K562 (cell line): ENCODE results near the gene BCAS4. TPM values are rescaled to one million over a fixed set of nuclear protein-coding genes. Genes with fewer than 3 reads are reported as not detected.

ENCODE experiments used
- ATF3 ChIP-seq, 2 experiments: fragments of 450-650 bp in 1 of 2; sonication (generic) in 1 of 2; formaldehyde crosslinking in 1 of 2; IDR thresholded peaks in 1 of 2; conservative IDR thresholded peaks in 1 of 2; 2 replicates each; pipeline versions ENCODE4 v1.6.1 to v1.8.1; 2016 to 2023; ENCODE audit warnings: mild to moderate bottlenecking in 2 of 2, moderate library complexity in 2 of 2, inconsistent platforms in 1 of 2, missing genetic modification reagents in 1 of 2
- FOS ChIP-seq: IDR thresholded peaks from 3 replicates; pipeline ENCODE4 v1.6.1; 2011; ENCODE audit not compliant: insufficient read length; ENCODE audit errors: extremely low read depth
- HES1 ChIP-seq: fragments of 450-650 bp; IDR thresholded peaks from 2 replicates; pipeline ENCODE4 v1.6.1; 2016; ENCODE audit warnings: low read depth, mild to moderate bottlenecking, moderate library complexity
- MEIS2 ChIP-seq: fragments of 450-650 bp; IDR thresholded peaks from 2 replicates; pipeline ENCODE4 v1.6.1; 2014; ENCODE audit warnings: mild to moderate bottlenecking; ENCODE audit not compliant: partially characterized antibody
- NCOA1 ChIP-seq: fragments of 450-650 bp; IDR thresholded peaks from 2 replicates; pipeline ENCODE4 v1.6.1; 2016; ENCODE audit warnings: low read depth
- NR0B1 ChIP-seq: fragments of 450-650 bp; IDR thresholded peaks from one replicate; pipeline ENCODE4 v1.6.1; 2018; ENCODE audit warnings: mild to moderate bottlenecking, moderate library complexity; ENCODE audit not compliant: partially characterized antibody
- NR2F6 ChIP-seq: fragments of 450-650 bp; formaldehyde crosslinking; IDR thresholded peaks from 2 replicates; pipeline ENCODE4 v1.4.0; 2020; ENCODE audit warnings: mild to moderate bottlenecking
- STAT6 ChIP-seq: sonication (generic); formaldehyde crosslinking; IDR thresholded peaks from 2 replicates; pipeline ENCODE4 v1.8.1; 2023; ENCODE audit warnings: mild to moderate bottlenecking, missing genetic modification reagents
- TFE3 ChIP-seq: fragments of 450-650 bp; formaldehyde crosslinking; IDR thresholded peaks from 2 replicates; pipeline ENCODE4 v1.4.0; 2020; ENCODE audit warnings: mild to moderate bottlenecking, mixed read lengths
- ZBTB2 ChIP-seq: fragments of 450-650 bp; IDR thresholded peaks from 2 replicates; pipeline ENCODE4 v1.6.1; 2016; ENCODE audit warnings: antibody characterized with exemption
- ZMIZ1 ChIP-seq, 2 experiments: fragments of 150-350 bp in 1 of 2; IDR thresholded peaks; 2 replicates each; pipeline ENCODE4 v1.6.1; 2012 to 2016; ENCODE audit warnings: low read depth in 2 of 2, low read length in 2 of 2, mild to moderate bottlenecking in 1 of 2, moderate library complexity in 1 of 2
- ZNF165 ChIP-seq: fragments of 250-450 bp; sonication (Bioruptor Pico); IDR thresholded peaks from 2 replicates; pipeline ENCODE4 v1.4.0; 2020; ENCODE audit warnings: borderline replicate concordance
- ZNF586 ChIP-seq: fragments of 450-650 bp; formaldehyde crosslinking; conservative IDR thresholded peaks from 2 replicates; pipeline ENCODE4 v1.4.0; 2020; ENCODE audit warnings: mild to moderate bottlenecking, moderate library complexity
- polyA plus RNA-seq, 8 experiments: library from polyadenylated mRNA; depleted of rRNA in 4 of 8; stranded (reverse) in 5 of 8; unstranded in 3 of 8; fragments of >200 nt; fragmentation: Nextera tagmentation in 2 of 8; fragmentation: Illumina TruSeq in 1 of 8; extraction: Ambion mirVana in 2 of 8; extraction: Trizol in 1 of 8; gene quantifications; 2 replicates each; pipeline versions ENCODE4 v1.2.1 to v1.2.3, GENCODE V29; 2011 to 2014; ENCODE audit warnings: inconsistent platforms in 1 of 8, missing spikeins in 1 of 8
- total RNA-seq, 7 experiments: library from RNA; depleted of rRNA in 6 of 7; stranded (reverse); fragments of >200 nt in 6 of 7; fragmentation: Illumina TruSeq in 2 of 7; extraction: Trizol in 2 of 7; gene quantifications; 2 replicates each; pipeline versions ENCODE4 v1.2.1 to v1.2.3, GENCODE V29; 2011 to 2021; ENCODE audit warnings: low replicate concordance in 1 of 7

The BCAS4 gene
- total and polyA plus RNA-seq, 9 of the 15 experiments (the other 6 are each of a cell fraction or from before 2014, with no cell fraction given): 0.15 to 2.3 (median 0.47) TPM

GRCh38 chr20:50814438-50815161 lies 19.7 kb downstream of the BCAS4 start (continued):
- no peak for TF ChIP-seq ZMIZ1 (IDR thresholded peaks at IDR 0.05; ENCODE audit: low read depth in 2 of 2, low read length in 2 of 2)
- TF ChIP-seq MEIS2: peak; percentile 47
- no peak for TF ChIP-seq NR2F6
- no peak for TF ChIP-seq NCOA1
- TF ChIP-seq ATF3 (IDR thresholded peaks at IDR 0.05): peak; percentile 25; the same call in 1 of the 2 replicates
- TF ChIP-seq ATF3 (CRISPR knock-in tag; conservative IDR thresholded peaks at IDR 0.05): no peak
- no peak for TF ChIP-seq HES1
- TF ChIP-seq TFE3 (CRISPR knock-in tag): no peak
- no peak for TF ChIP-seq STAT6 (CRISPR knock-in tag)
- no peak for TF ChIP-seq ZNF586
- no peak for TF ChIP-seq ZNF165
- TF ChIP-seq ZBTB2: no peak
- no peak for TF ChIP-seq NR0B1
- TF ChIP-seq FOS: no peak
